ENCODE results near the gene TFF1.

Gene TFF1

GRCh38 chr21:42397746-42398394 lies 31.5 kb upstream of the TFF1 start:
- DNase-seq, result no peak

DNA sequence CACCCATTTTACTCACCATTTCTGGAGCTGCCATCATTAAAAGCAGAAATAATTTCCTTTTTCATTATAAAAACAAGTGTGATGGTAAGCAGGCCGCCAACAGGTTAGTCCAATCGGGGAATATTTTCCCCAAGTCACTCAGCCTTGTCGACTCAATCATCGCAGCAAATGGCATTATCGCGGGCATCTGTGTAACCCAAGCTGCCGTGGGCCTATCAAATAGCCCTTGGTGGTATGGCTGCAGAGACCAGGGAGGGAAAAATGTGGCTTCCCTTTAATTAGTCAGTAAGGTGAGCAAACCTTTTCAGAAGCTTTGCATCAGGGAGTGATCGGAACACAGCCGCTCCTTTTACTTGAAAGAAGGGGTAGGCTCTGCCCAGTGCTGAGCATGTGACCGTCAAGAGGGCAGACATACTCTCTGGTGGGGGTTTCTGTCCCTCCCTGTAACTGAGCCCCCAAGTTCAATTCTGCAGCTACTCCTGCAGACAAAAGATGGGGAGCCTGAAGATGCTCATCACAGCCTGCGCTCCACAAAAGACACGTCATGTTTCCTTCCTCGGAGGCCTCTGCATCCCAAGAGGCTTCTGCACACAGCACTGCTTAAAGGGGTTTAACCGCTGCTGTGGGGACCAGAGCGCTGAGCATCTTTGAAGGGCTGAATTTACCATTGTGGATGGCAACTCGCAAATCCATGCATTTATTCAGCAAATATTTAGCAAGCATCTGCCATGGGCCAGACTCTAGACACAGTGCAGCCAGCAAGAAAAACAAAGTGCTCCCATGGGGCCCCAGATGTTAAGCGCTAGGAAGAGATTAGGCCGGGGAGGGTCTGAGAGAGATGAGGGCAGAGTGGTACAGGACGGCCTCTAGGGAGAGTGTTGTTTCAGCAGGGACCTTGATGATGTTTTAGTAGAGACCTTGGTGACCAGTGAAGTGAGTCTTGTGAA lies 30.7 kb upstream of the TFF1 start:
- no peak for DNase-seq

DNA sequence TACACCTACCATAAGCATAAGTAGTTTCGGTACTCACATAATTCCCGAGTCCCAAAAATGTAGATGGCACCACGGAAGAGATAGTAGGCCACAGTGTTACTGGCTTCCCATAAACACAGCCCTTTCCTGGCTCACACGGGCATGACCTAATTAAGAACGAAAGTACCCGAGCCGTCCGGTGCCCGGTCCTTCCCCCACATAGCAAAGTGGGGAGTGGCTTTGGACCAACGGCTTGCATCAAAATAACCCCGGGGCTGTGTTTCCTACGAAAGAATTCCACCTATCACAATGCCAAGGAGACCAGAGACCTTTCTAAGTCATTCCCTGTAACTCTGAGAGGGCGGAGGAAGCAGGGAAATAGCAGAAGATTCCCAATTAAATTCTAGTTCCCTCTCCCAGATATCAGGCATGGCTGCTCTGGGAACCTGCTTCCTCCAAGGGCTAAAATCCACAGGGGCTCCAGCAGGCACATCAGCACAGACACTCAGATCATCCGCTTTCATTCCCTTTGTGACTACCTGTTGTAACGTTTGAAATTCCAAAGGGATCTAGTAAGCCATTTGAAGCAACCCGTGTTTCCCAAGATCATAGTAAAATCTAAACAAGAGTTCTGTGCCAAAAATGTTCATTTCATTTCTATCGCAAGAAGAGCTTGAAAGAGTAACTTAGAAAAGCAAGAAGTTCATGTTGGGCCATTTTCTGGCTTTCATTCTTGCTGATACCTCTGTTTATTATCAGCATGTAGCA lies 29.7 kb upstream of the TFF1 start, which contains the start of gene TMPRSS3:
Gene TMPRSS3, minus strand, starts transcription at position 148 of the 747 bp plus-strand sequence. CDS start 635 bp downstream, outside the sequence.
- no peak for DNase-seq

DNA sequence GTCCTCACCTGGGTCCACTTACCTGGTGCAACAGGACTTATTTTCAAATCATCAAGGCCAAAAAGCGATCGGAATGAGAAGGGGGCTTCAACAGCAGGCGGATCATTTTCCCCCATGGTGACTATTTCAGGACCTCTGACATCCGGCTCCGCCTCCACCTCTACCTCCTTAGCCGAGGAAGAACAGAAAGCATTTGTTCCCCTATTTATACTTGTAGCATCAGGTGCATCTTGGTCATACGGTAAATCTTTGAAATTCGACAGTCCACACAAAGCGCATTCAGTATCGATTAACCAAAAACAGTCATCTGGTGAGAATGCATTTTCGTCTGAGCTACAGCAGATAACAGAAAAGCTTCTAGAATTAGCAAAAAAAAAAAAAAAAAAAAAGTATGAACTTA lies 29.0 kb upstream of the TFF1 start:
- no peak for DNase-seq

DNA sequence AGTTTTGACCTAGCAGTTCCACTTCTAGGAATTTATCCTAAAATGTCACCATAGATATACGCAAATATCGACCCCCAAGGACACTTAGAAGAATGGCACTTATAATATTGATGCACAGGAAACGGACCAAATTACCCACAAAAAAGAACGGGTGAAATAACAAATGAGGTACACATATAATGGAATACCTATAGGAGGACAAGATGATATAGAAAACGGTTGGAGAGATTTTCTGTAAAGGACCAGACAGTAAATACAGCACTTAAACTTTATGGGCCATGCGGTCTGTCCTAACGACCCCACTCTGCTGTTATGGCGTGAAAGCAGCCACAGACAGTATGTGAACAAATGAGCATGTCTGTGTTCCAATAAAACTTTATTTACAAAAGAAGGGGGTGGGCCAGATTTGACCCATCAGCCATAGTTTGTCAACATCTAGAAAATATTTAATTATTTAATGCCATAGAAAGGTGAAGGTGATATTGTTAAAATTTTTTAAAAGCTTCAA lies 27.2 kb upstream of the TFF1 start:
- no peak for DNase-seq

DNA sequence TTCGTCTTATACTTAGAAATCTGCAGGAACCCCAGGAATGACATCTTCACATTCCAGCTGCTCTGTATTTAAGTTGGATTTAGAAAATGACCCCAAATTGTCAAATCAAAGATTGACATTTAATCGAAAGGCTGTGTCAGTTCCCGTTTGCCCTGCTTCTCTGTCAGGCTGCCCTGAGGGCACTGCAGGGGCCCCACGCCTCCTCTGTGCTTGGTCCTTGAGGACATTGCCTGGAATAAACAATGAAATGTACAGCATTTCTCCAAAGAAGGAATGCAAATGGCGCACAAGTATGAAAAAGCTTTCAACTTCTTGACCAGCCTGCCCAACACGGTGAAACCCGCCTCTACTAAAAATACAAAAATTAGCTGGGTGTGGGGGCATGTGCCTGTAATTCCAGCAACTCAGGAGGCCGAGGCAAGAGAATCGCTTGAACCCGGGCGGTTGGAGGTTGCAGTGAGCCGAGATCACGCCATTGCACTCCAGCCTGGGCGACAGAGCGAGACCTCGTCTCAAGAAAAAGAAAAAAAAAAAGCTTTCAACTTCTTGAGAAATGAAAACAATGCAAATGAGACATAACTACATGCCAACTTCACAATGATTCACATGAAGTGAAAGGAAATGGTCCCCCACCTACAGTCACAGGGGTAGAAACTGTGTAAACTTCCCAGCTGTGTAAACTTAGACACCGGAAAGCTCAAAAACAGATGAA lies 26.6 kb upstream of the TFF1 start:
- no peak for DNase-seq

DNA sequence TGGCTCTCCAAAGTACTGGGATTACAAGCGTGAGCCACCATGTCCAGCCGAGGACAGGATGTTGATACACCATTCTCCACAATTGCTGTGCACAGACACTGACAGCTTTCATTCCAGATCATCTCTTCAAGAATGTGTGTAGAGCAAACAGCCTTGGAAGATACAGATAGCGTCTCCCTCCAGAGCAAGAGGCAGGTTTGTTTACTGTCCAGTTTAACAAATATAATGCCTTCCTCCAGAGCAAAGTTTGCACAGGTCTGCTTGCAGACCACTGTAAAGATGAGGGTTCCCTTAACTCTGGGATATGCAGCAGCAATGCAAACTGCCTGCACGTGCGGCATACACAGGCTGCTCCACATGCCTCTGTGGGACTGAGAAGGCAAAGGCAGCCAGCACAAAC lies 25.0 kb upstream of the TFF1 start:
- no peak for DNase-seq

DNA sequence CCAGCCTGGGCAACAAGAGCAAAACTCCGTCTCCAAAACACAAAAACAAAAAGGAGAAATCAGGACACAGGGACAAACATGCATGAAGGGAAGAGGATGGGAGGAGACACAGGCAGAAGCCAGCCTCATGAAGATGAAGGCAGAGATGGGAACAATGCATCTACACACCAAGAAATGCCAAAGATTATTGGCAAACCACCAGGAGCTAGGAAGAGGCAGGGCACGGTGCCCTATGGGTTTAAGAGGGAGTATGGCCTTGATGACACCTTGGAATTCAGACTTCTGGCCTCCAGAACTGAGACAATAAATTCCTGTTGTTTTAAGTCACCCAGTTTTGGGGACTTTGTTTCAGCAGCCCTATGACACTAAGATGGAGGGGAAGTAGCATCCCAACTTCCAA lies 24.4 kb upstream of the TFF1 start:
- no peak for DNase-seq

DNA sequence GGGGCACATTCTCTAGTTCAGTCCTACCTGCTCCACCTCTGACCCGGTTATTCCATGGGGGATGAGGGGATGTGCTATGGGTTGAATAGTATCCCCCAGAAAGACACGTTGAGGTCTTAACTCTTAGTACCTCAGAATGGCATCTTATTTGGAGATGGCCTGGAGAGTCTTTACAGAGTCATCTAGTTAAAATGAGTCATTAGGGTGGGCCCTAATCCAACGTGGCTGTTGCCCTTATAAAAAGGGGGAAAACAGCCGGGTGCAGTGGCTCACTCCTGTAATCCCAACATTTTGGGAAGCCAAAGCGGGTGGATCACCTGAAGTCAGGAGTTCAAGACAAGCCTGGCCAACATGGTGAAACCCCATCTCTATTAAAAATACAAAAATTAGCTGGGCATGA lies 23.9 kb upstream of the TFF1 start:
- no peak for DNase-seq

DNA sequence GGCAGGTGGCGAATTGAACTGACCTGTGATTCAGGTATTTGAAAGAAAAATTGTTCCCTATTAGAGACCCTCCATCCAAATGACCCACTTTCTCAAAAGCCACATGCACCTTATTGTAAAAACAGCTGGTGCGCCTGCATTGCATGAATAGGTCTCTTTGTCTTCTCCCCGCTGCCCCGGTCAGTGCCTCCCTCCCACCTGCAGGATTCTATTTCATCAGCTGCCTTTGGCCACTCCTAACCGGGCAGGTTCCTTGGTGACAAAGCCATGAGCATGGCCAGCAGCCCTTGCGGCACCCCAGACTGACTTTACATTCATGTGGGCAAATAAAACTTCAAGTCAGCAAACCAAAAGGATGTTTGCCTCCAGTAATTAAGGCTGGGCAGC lies 23.1 kb upstream of the TFF1 start:
- DNase-seq, result no peak

GRCh38 chr21:42388740-42389448 lies 22.6 kb upstream of the TFF1 start:
- no peak for DNase-seq

DNA sequence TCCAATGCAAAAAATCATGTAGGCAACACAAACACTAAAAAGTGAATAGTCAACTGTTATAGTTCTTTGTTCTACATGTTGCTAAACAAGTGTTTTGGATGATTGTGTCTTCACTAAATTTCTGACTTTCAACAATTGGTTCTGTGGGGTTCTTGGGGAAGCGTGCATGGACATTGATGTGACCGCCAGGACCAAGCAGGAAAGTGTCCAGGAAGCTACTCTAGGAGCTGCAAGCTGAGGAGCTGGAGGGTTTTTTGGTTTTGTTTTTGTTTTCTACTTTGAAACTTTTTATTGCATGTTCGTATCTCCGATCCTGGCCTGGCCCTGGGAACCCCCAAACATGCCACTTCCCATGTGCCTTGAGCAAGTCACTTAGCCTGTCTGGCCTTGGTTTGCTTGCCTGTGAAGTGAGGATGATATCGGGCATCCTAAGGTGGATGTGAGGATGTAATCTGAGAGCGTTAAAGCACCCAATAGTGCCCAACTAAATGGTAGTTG lies 21.6 kb upstream of the TFF1 start:
- no peak for DNase-seq

- no peak for DNase-seq
Observed at GRCh38 chr21:42387164-42387563, 20.8 kb upstream of the TFF1 start.

GRCh38 chr21:42386034-42386591 lies 19.8 kb upstream of the TFF1 start:
- DNase-seq, result no peak

- DNase-seq, result no peak
Observed at GRCh38 chr21:42385619-42386018, 19.3 kb upstream of the TFF1 start.

GRCh38 chr21:42384989-42385388 lies 18.7 kb upstream of the TFF1 start:
- DNase-seq, result no peak

DNA sequence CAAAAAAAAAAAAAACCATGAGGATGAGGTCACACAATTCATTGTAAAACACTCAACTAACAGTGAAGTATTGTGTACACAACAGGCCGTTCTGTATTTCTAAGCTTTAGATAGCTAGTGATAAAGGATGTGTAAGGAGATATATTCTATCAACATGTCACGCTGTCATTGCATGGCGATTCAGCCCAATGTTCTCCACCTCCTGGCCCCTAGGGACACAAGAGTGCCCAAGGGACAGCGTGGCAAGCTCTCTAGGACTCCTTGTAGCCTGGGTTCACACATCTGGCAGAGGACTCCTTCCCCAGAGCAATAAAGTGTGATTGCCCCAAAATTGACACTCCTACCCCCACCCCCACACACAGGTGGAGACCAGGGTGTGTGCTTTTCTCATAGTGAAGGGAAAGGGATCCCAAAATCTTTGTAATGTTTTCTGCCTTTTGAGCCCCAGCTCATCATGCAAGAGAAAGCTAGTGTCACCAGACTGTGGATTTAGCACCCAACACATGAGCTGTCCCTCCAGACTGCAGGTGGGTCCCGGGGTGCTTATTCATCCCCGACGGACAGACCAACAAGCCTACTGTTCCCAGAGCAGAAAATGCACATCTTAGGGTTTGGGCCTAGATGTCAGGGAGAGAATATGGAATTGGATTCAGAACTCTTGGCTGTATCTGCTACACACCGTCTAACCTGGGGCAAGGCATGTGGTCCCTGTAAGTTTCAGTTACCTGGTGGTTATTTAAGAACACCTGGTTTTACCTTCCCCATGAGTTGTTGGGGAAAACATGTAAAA lies 18.0 kb upstream of the TFF1 start:
- no peak for DNase-seq

DNA sequence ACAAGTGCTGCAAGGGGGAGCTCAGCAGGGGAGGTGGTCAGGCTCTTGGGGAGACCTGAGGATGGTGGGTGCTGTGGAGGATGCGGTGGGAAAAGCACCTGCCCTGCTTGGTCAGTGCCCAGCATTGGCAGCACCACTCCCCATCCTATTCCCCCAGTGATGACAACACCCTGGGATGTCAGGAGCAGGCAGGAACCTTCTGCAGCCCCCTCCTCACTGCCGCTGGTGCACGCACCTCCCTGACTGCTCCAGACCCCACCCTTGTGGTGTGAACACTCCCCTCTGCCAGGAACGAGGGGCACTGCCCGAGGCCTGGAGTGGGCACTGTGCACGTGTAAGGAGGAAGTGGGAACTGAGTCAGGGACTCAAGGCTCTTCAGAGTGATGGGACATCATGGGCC lies 17.0 kb upstream of the TFF1 start:
- DNase-seq, result no peak

DNA sequence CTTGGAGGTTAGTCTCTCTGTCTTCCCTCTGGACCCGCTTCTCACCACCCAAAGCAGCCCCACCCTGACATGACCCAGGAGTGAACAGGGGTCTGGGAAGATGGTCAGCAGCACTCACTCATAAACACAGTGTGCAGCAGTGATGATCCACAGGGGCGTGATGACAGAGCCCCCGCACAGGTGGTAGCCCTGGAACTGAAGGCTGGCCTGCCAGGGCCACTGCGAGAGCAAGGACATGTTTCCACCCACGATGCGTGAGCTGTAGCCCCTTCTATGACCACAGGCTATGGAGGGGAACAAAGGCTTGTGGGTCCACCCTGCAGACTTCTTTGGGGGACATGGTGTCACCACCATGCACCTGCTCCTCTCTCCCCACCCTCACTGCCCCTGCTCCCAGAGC lies 16.6 kb upstream of the TFF1 start:
- no peak for DNase-seq

- peak; percentile 67 for DNase-seq
Observed at GRCh38 chr21:42381347-42381984, 15.1 kb upstream of the TFF1 start.

Data from CD4-positive, alpha-beta T cell treated with Interleukin-10 for 1 hour (primary cell).